Measurements from ENCODE around the gene RAB3C. TPM values are rescaled to one million over a fixed set of nuclear protein-coding genes. Genes with fewer than 3 reads are reported as not detected.
"Not testable (repeated sequence)": the region's sequence is repeated elsewhere in the genome, so short reads cannot be mapped to it uniquely, and the experiment has no call there.

The RAB3C gene
- total RNA-seq, 2 experiments from 2014 or later: not detected

- Mint-ChIP-seq H3K4me3 (no peak overlapping the region), H3K9me3 (peaks cover 8% of the 10 kb centered on the region), H3K36me3 (ENCODE audit: low read depth) (no peaks in the 10 kb centered on the region), H3K4me1 (ENCODE audit: low read depth) (no peaks in the 10 kb centered on the region), H3K27ac (no peak overlapping the region), H3K27me3 (peaks cover 3% of the 10 kb centered on the region)
- no peak for TF ChIP-seq CTCF (IDR thresholded peaks at IDR 0.05)
- Histone ChIP-seq H3K9me3 (ENCODE audit: control insufficient read depth in 1 of 2, insufficient read depth in 1 of 2, low read length in 2 of 2) (no peaks in the 10 kb centered on the region), H3K27ac (ENCODE audit: low read depth in 1 of 2, low read length in 2 of 2) (no peak overlapping the region), H3K27me3 (ENCODE audit: control insufficient read depth in 1 of 2, insufficient read depth in 2 of 2, low read length in 2 of 2) (peaks cover 0 to 3% of the 10 kb centered on the region in 2 experiments), H3K4me3 (ENCODE audit: low read length) (no peak overlapping the region), H3K36me3 (ENCODE audit: insufficient read depth, low read length) (no peaks in the 10 kb centered on the region), H3K4me1 (ENCODE audit: insufficient read depth, low read length) (no peaks in the 10 kb centered on the region)
- ChIA-PET POLR2A (no interaction called here), CTCF (no interaction called here)
- no peak for ATAC-seq (ENCODE audit: poor library complexity)
- intact Hi-C loops (cut with DNase I, micrococcal nuclease): no loop called here
- DNase-seq: no peak
Observed at GRCh38 chr5:58599217-58599616, 16.3 kb downstream of the RAB3C start.

GRCh38 chr5:58600613-58601012, 17.7 kb downstream of the RAB3C start:
- H3K27ac ChIP-seq (ENCODE audit: low read depth in 1 of 2, low read length in 2 of 2); H3K36me3 Mint-ChIP-seq (ENCODE audit: low read depth); DNase-seq; ATAC-seq (ENCODE audit: poor library complexity); H3K27ac Mint-ChIP-seq; H3K4me3 ChIP-seq (ENCODE audit: low read length); H3K4me1 ChIP-seq (ENCODE audit: insufficient read depth, low read length); H3K4me1 Mint-ChIP-seq (ENCODE audit: low read depth); H3K27me3 Mint-ChIP-seq; H3K27me3 ChIP-seq (ENCODE audit: control insufficient read depth in 1 of 2, insufficient read depth in 2 of 2, low read length in 2 of 2); H3K9me3 ChIP-seq (ENCODE audit: control insufficient read depth in 1 of 2, insufficient read depth in 1 of 2, low read length in 2 of 2); intact Hi-C loops (cut with DNase I, micrococcal nuclease); H3K9me3 Mint-ChIP-seq; H3K4me3 Mint-ChIP-seq; H3K36me3 ChIP-seq (ENCODE audit: insufficient read depth, low read length); POLR2A ChIA-PET; CTCF ChIA-PET: not testable (repeated sequence)

GRCh38 chr5:58602889-58603288, 20.0 kb downstream of the RAB3C start:
- intact Hi-C loops (cut with DNase I, micrococcal nuclease); H3K27me3 ChIP-seq (ENCODE audit: control insufficient read depth in 1 of 2, insufficient read depth in 2 of 2, low read length in 2 of 2); H3K4me3 ChIP-seq (ENCODE audit: low read length); H3K36me3 ChIP-seq (ENCODE audit: insufficient read depth, low read length); H3K36me3 Mint-ChIP-seq (ENCODE audit: low read depth); H3K27ac ChIP-seq (ENCODE audit: low read depth in 1 of 2, low read length in 2 of 2); H3K4me1 ChIP-seq (ENCODE audit: insufficient read depth, low read length); H3K27me3 Mint-ChIP-seq; ATAC-seq (ENCODE audit: poor library complexity); POLR2A ChIA-PET; H3K4me3 Mint-ChIP-seq; H3K9me3 ChIP-seq (ENCODE audit: control insufficient read depth in 1 of 2, insufficient read depth in 1 of 2, low read length in 2 of 2); H3K4me1 Mint-ChIP-seq (ENCODE audit: low read depth); DNase-seq; H3K27ac Mint-ChIP-seq; CTCF ChIA-PET: not testable (repeated sequence)
- H3K9me3 Mint-ChIP-seq: peaks cover 13% of the 10 kb centered on the region

- ATAC-seq (ENCODE audit: poor library complexity) (no peak), DNase-seq (no peak)
- Histone ChIP-seq H3K4me1 (ENCODE audit: insufficient read depth, low read length) (no peaks in the 10 kb centered on the region), H3K36me3 (ENCODE audit: insufficient read depth, low read length) (no peaks in the 10 kb centered on the region), H3K27me3 (ENCODE audit: control insufficient read depth in 1 of 2, insufficient read depth in 2 of 2, low read length in 2 of 2) (no peaks in the 10 kb centered on the region), H3K4me3 (ENCODE audit: low read length) (no peak overlapping the region), H3K27ac (ENCODE audit: low read depth in 1 of 2, low read length in 2 of 2) (no peak overlapping the region), H3K9me3 (ENCODE audit: control insufficient read depth in 1 of 2, insufficient read depth in 1 of 2, low read length in 2 of 2) (peaks cover 0 to 5% of the 10 kb centered on the region in 2 experiments)
- Mint-ChIP-seq H3K9me3 (peaks cover 23% of the 10 kb centered on the region), H3K4me3 (no peak overlapping the region), H3K36me3 (ENCODE audit: low read depth) (no peaks in the 10 kb centered on the region), H3K27ac (no peak overlapping the region), H3K4me1 (ENCODE audit: low read depth) (no peaks in the 10 kb centered on the region), H3K27me3 (peaks cover 9% of the 10 kb centered on the region)
- ChIA-PET POLR2A (no interaction called here), CTCF (no interaction called here)
- no peak for TF ChIP-seq CTCF (IDR thresholded peaks at IDR 0.05)
- intact Hi-C loops (cut with DNase I, micrococcal nuclease): no loop called here
Observed at GRCh38 chr5:58606064-58606463, 23.2 kb downstream of the RAB3C start.

All from CD4-positive, alpha-beta T cell (primary cell).